CD4-positive, alpha-beta T cell (primary cell): ENCODE data around the gene ZFP90. TPM values are rescaled to one million over a fixed set of nuclear protein-coding genes. Genes with fewer than 3 reads are reported as not detected.

Source experiments
- ATAC-seq: fragments of 200-7000 bp; cut with Tn5 transposase; one replicate; pipeline ENCODE4 v1.10.0; 2022; ENCODE audit warnings: mild to moderate bottlenecking; ENCODE audit not compliant: poor library complexity
- CTCF ChIA-PET: fragments of 350-600 bp; sonication (Branson Sonifier 250); formaldehyde crosslinking; loops from one replicate; lab custom pipeline; 2021; ENCODE audit warnings: antibody characterized with exemption, inconsistent platforms; lab: Charles Lee
- POLR2A ChIA-PET: fragments of 350-600 bp; sonication (Branson Sonifier 250); formaldehyde crosslinking; loops from one replicate; lab custom pipeline; 2021; ENCODE audit warnings: antibody characterized with exemption, inconsistent platforms; lab: Charles Lee
- DNase-seq, 14 experiments: peaks; one replicate each; pipeline ENCODE4 v3.0.0-alpha.2; 2013 to 2020; ENCODE audit warnings: mixed read lengths in 2 of 14
- H3K27ac ChIP-seq, 2 donors: one replicate each; pipeline versions ENCODE4 v1.5.1 to v1.7.0; 2013; ENCODE audit warnings: low read length in 2 of 2, low read depth in 1 of 2, mild to moderate bottlenecking in 1 of 2
- H3K27me3 ChIP-seq, 2 experiments: 1 replicate in 1 of 2; 2 replicates in 1 of 2; pipeline versions ENCODE4 v1.6.1 to v1.7.0; 2013; ENCODE audit warnings: low read length in 2 of 2, control low read depth in 1 of 2, mild to moderate bottlenecking in 1 of 2, moderate library complexity in 1 of 2; ENCODE audit not compliant: insufficient read depth in 2 of 2, control insufficient read depth in 1 of 2
- H3K36me3 ChIP-seq: one replicate; pipeline ENCODE4 v1.6.1; 2013; ENCODE audit warnings: low read length, control low read depth; ENCODE audit not compliant: insufficient read depth
- H3K4me1 ChIP-seq: one replicate; pipeline ENCODE4 v1.6.1; 2013; ENCODE audit warnings: low read length, control low read depth; ENCODE audit not compliant: insufficient read depth
- H3K4me3 ChIP-seq: one replicate; pipeline ENCODE4 v1.5.1; 2013; ENCODE audit warnings: mild to moderate bottlenecking, low read length, moderate library complexity
- H3K9me3 ChIP-seq, 2 experiments: 1 replicate in 1 of 2; 2 replicates in 1 of 2; pipeline versions ENCODE4 v1.6.1 to v1.7.0; 2013; ENCODE audit warnings: low read length in 2 of 2, mild to moderate bottlenecking in 2 of 2, control low read depth in 1 of 2, moderate library complexity in 1 of 2; ENCODE audit not compliant: control insufficient read depth in 1 of 2, insufficient read depth in 1 of 2
- H3K27ac Mint-ChIP-seq: one replicate; pipeline ENCODE4 v1.8.0; 2020; ENCODE audit warnings: mixed read lengths
- H3K27me3 Mint-ChIP-seq: one replicate; pipeline ENCODE4 v1.8.0; 2021; ENCODE audit warnings: mixed read lengths
- H3K36me3 Mint-ChIP-seq: one replicate; pipeline ENCODE4 v1.8.0; 2021; ENCODE audit warnings: low read depth, mixed read lengths
- H3K4me1 Mint-ChIP-seq: one replicate; pipeline ENCODE4 v1.8.0; 2021; ENCODE audit warnings: low read depth, mixed read lengths
- H3K4me3 Mint-ChIP-seq: one replicate; pipeline ENCODE4 v1.8.0; 2020; ENCODE audit warnings: mild to moderate bottlenecking, mixed read lengths
- H3K9me3 Mint-ChIP-seq: one replicate; pipeline ENCODE4 v1.8.0; 2020; ENCODE audit warnings: mixed read lengths
- CTCF ChIP-seq: fragments of 200-600 bp; IDR thresholded peaks from one replicate; pipeline ENCODE4 v1.8.0; 2022; ENCODE audit warnings: antibody characterized with exemption, mild to moderate bottlenecking
- intact Hi-C, 2 experiments: fragments of 100-400 bp; cut with DNase I in 1 of 2; cut with micrococcal nuclease in 1 of 2; formaldehyde crosslinking; loops; one replicate each; pipeline versions ENCODE4 v1.15.1 to v1.9.0; 2023 to 2025; cut with DNase I, micrococcal nuclease
- polyA plus RNA-seq, 2 donors: library from polyadenylated mRNA; unstranded; fragments of 120-200 nt; gene quantifications; one replicate each; pipeline ENCODE4 v1.2.1, GENCODE V29; 2013
- total RNA-seq, 174 experiments: library from RNA in 2 of 174; stranded (reverse) in 2 of 174; gene quantifications; one replicate each; pipeline ENCODE4 v1.2.3 and lab custom pipeline; 2021 to 2026

Gene ZFP90
- total RNA-seq, result 10 to 100 TPM; 23.3 to 24.3 TPM
- 26.2 TPM for polyA plus RNA-seq (2013, experiment 1 of 2)
- 33.6 TPM for polyA plus RNA-seq (2013, experiment 2 of 2)
- 15.8 to 125 (median 77.9) reads per million in 172 experiments for total RNA-seq (lab: John Stamatoyannopoulos, UW)

GRCh38 chr16:68538880-68539701 is at the start of gene ZFP90:
Gene ZFP90, plus strand, starts transcription at chr16:68539291. Its CDS starts 502 bp downstream, at chr16:68539793.
- H3K36me3 ChIP-seq, result peaks cover 17% of the 10 kb centered on the region
- H3K4me1 Mint-ChIP-seq, result peaks cover 30% of the 10 kb centered on the region
- peak within 1 kb of the TSS; percentile 80 to 94 for H3K27ac ChIP-seq
- H3K27me3 Mint-ChIP-seq, result no peaks in the 10 kb centered on the region
- H3K4me1 ChIP-seq, result peaks cover 21% of the 10 kb centered on the region
- intact Hi-C loops, result loop anchor here (1.0 to 10.0 kb wide), 2 partner anchors 9 to 1986 kb away; partner anchors contain the start of genes COG4 (in 1 of the 2) and SF3B3 (in 1 of the 2)
- no peaks in the 10 kb centered on the region for H3K9me3 ChIP-seq
- peak; percentile 86 for ATAC-seq
- ChIA-PET CTCF (interaction anchor here (0.8 to 3.5 kb wide), 4 partner anchors 9 to 51 kb away, joined by 3 to 15 read pairs (median 8); no protein-coding TSS in a partner anchor), POLR2A (interaction anchor here (0.9 to 2.6 kb wide), 7 partner anchors 8 to 120 kb away, joined by 3 to 28 read pairs (median 4); no protein-coding TSS in a partner anchor)
- H3K4me3 Mint-ChIP-seq, result peak within 1 kb of the TSS; percentile 97
- peaks cover 48% of the 10 kb centered on the region for H3K36me3 Mint-ChIP-seq
- peak within 1 kb of the TSS; percentile 100 for H3K27ac Mint-ChIP-seq
- H3K4me3 ChIP-seq, result peak within 1 kb of the TSS; percentile 79
- DNase-seq, result peak; percentile 69 to 93 (median 80)
- H3K9me3 Mint-ChIP-seq, result no peaks in the 10 kb centered on the region
- no peak for TF ChIP-seq CTCF
- no peaks in the 10 kb centered on the region for H3K27me3 ChIP-seq

- no peaks in the 10 kb centered on the region for H3K27me3 Mint-ChIP-seq
- CTCF ChIA-PET, result no interaction called here
- intact Hi-C loops, result no loop called here
- H3K4me3 Mint-ChIP-seq, result no peak overlapping the region
- no peak for TF ChIP-seq CTCF
- H3K27ac Mint-ChIP-seq, result no peak overlapping the region
- Histone ChIP-seq H3K27me3 (no peaks in the 10 kb centered on the region), H3K9me3 (peaks cover 0 to 11% of the 10 kb centered on the region in 2 experiments), H3K36me3 (no peaks in the 10 kb centered on the region), H3K4me1 (no peaks in the 10 kb centered on the region), H3K27ac (no peak overlapping the region), H3K4me3 (no peak overlapping the region)
- DNase-seq (no peak), ATAC-seq (no peak)
- no peaks in the 10 kb centered on the region for H3K36me3 Mint-ChIP-seq
- POLR2A ChIA-PET, result no interaction called here
- H3K9me3 Mint-ChIP-seq, result no peaks in the 10 kb centered on the region
- no peaks in the 10 kb centered on the region for H3K4me1 Mint-ChIP-seq
These were observed 48.7 kb upstream of the ZFP90 start for GRCh38 chr16:68490358-68490757.

- no peaks in the 10 kb centered on the region for H3K36me3 ChIP-seq
- Mint-ChIP-seq H3K9me3 (no peaks in the 10 kb centered on the region), H3K4me1 (no peaks in the 10 kb centered on the region), H3K27me3 (no peaks in the 10 kb centered on the region), H3K27ac (no peak overlapping the region), H3K36me3 (no peaks in the 10 kb centered on the region), H3K4me3 (no peak overlapping the region)
- H3K9me3 ChIP-seq, result peaks cover 0 to 11% of the 10 kb centered on the region in 2 experiments
- no peak overlapping the region for H3K27ac ChIP-seq
- intact Hi-C loops, result no loop called here
- DNase-seq, result no peak
- no peak for ATAC-seq
- ChIA-PET CTCF (no interaction called here), POLR2A (no interaction called here)
- no peak overlapping the region for H3K4me3 ChIP-seq
- H3K4me1 ChIP-seq, result no peaks in the 10 kb centered on the region
- H3K27me3 ChIP-seq, result no peaks in the 10 kb centered on the region
- TF ChIP-seq CTCF, result no peak
These were observed 48.1 kb upstream of the ZFP90 start for GRCh38 chr16:68490829-68491575.
